ENCODE results near the gene PRPF31.
"Not testable (repeated sequence)": the region's sequence is repeated elsewhere in the genome, so short reads cannot be mapped to it uniquely, and the experiment has no call there.

The PRPF31 gene, protein sequence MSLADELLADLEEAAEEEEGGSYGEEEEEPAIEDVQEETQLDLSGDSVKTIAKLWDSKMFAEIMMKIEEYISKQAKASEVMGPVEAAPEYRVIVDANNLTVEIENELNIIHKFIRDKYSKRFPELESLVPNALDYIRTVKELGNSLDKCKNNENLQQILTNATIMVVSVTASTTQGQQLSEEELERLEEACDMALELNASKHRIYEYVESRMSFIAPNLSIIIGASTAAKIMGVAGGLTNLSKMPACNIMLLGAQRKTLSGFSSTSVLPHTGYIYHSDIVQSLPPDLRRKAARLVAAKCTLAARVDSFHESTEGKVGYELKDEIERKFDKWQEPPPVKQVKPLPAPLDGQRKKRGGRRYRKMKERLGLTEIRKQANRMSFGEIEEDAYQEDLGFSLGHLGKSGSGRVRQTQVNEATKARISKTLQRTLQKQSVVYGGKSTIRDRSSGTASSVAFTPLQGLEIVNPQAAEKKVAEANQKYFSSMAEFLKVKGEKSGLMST

DNA sequence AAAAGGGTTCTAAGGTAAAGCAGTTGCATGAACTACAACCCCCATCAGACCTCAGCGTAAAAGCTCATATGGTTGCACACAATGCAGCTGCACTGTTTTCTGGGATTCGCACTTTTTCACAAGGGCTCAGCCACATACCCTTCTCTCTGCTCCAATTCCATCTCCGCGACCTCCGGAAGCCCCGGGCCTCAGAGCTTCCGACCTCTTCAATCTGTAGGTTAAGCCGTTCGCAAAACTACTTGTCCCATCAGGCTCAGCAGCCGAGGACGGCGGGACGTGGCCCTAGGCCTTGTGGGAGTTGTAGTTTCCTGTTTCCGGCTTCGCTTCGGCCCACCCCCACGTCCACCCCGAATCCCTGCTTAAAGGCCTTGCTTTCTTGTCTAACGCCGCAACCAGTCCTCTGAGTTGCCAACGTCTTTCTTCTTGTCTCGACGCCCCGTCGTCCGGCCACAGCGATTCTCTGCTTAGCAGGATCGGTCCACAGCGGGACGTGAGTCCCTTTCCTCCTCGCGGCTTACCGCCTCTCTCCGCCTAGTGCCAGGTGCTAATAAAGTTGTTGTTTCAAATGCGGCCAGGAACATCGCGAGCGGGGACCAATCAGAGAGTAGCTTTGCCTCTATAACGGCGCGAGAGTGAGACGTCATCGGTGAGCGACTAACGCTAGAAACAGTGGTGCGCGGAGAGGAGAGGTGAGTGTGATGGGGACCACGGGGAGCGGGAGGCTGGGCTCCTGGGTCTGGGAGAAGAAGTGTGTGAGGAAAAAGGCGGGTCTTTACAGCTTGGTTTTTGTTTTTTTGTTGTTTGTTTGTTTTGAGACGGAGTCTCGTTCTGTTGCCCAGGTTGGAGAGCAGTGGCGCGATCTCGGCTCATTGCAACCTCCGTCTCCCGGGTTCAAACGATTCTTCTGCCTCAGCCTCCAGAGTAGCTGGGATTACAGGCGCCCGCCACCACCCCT, at the start of gene PRPF31, which contains the start of gene TFPT:
TSS of gene PRPF31 (plus strand) at position 646 of the 955 bp plus-strand sequence. CDS start 2,525 bp downstream, outside the sequence.
TSS of gene TFPT (minus strand) at position 549 of the 955 bp plus-strand sequence. CDS start at position 161, 388 bp downstream.
- peak; percentile 95 for DNase-seq

DNA sequence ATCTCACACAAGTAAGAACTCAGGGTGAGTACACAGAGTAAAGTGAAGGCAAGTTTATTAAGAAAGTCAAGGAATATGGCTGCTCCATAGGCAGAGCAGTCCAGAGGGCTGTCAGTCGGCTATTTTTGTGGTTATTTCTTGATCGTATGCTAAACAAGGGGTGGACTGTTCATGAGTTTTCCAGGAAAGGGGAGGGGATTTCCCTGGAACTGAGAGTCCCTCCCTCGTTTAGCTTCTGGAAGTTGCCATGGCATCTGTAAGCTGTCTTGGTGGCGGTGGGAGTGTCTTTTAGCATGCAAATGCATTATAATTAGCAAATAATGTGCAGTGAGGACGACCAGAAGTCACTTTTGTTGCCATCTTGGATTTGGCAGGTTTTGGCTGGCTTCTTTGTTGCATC, 46.1 kb upstream of the PRPF31 start:
- DNase-seq: no peak

DNA sequence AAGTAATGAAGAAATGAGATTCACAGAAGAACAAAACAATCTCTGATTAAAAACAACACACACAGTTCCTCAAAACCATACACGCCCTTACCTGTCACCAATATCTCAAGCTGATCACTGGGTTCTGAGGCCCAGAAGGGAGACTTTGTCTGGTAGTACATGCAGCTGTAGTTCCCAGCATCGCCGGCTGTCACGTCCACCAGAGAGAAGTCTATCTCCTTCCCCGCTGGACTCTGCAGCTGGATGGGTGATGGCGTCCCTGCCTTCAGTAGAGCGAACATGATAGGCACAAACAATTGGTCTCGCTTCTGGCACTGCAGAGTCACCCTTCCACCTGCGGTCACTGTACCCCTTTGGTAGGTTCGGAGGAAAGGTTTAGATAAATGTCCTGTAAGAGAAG, 41.7 kb upstream of the PRPF31 start:
- no peak for DNase-seq

DNA sequence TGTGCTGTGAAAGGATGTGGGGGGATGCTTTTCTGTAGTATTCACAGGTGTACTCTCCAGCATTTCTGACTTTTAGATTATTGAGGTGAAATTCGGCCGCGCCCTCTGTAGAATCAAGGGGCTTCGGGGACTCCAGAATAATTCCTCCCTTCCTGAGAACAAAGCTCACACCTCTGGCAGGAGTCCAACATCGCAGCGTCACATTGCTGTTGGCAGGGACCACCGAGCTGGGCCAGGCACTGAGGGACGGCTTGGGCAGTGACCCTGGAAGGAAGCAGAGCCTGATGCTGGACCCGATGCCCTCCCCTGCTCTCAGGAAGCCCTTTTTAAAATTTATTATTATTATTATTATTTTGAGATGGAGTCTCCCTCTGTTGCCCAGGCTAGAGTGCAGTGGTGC, 40.7 kb upstream of the PRPF31 start:
- no peak for DNase-seq

DNA sequence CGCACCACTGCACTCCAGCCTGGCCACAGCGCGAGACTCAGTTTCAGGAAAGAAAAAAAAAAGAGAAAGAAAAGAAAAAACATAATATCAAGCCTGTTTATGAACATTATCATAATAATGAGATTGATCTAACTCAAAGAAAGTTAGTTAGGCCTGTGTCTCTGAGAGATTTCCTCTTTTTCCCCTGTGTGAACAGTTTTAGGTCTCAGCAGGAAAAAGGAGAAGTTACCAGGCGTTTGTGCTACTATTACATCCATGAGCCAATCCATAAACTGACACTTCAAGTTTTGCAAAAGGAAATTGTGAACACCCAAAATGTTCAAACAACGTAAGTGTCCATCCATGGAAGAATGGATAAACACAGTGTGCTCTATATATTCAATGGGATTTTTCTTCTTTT, 38.2 kb upstream of the PRPF31 start:
- DNase-seq: no peak

DNA sequence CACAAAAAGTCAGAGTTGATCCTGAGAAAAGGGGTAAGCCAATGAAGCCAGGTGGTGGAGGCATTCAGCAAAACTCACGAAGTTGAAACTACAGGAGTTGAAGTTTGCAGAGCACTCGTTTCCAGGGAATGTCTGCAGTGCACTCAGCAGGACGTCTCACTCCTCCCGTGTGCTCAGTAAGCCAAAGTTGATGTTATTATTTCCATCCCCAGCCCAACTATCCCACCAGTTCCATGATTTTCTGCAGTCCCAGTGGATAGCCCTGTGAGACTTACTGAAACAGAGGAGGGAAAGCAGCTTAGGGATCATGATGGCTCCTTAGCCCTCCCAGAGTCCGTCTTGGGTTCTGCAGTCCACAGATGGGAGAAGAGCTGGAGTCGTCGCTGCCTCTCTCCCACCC, 34.5 kb upstream of the PRPF31 start, which contains the start of gene TARM1:
TSS of gene TARM1 (minus strand) at position 334 of the 400 bp plus-strand sequence. CDS start at position 309, 25 bp downstream.
- no peak for DNase-seq

DNA sequence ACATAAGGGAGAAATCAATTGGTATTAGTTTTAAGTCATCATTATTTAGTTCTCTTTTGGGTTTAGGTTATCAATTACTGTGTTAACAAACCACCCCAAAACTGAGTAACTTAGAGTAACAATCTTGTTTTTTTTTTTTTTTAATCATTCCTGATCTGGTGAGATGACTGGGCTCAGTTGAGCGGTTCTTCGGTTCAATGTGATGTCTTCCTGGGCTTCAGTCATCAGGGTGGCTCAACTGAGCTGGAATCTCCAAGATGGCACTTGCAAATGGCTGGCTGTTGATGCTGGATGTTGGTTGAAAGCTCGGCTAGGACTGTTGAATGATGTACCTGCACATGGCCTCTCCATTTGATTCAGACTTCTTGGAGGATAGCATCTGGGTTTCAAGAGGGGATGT, 31.1 kb upstream of the PRPF31 start:
- DNase-seq: no peak

DNA sequence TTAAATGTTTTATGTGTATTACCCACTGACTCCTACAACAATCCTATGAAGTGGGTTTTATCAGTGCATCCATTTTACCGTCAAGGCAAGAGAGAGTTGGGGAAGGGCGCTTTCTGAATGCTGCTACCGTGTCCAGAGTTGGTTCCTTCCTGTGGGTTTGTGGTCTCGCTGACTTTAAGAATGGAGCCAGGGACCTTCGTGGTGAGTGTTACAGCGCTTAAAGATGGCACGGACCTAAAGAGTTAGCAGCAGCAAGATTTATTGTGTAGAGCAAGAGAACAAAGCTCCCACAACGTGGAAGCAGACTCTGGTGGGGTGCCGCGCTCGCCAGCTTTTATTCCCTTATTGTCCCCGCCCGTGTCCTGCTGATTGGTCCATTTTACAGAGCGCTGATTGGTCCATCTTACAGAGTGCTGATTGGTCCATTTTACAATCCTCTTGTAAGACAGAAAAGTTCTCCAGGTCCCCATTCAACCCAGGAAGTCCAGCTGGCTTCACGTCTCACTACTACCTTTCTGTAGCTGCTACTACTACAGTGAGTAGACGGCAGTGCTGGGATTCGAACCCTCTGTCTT, 21.0 kb upstream of the PRPF31 start:
- no peak for DNase-seq

DNA sequence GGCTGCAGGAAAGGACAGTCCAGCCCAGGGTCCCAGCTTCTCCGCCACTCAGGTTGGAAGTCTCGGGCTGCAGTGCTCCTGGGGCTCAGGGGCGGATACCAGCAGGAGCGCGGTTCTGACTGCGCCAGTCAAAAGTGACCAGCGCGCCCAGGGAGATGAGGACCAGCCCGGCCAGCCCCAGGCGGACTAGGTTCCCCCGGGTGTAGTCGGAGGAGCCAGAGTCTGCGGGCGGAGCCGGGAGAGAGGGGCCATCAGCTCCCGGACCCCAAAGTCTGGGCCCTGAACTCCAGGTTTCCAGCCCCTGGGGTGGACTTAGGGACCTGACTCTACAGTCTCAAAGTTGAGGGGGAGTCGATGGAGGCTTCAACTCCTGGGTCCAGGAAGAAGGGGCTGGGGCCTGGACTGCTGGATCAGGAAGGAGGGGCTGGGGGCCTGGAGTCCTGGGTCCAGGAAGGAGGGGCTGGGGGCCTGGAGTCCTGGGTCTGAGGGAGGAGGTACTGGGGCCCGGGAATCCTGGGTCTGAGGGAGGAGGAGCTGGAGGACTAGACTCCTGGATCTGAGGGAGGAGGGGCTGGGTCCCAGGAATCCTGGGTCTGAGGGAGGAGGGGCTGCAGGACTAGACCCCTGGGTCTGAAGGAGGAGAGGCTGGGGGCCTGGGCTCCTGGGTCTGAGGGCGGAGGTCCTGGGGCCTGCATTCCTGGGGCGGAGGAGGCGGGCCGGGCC, 20.3 kb upstream of the PRPF31 start:
- no peak for DNase-seq

DNA sequence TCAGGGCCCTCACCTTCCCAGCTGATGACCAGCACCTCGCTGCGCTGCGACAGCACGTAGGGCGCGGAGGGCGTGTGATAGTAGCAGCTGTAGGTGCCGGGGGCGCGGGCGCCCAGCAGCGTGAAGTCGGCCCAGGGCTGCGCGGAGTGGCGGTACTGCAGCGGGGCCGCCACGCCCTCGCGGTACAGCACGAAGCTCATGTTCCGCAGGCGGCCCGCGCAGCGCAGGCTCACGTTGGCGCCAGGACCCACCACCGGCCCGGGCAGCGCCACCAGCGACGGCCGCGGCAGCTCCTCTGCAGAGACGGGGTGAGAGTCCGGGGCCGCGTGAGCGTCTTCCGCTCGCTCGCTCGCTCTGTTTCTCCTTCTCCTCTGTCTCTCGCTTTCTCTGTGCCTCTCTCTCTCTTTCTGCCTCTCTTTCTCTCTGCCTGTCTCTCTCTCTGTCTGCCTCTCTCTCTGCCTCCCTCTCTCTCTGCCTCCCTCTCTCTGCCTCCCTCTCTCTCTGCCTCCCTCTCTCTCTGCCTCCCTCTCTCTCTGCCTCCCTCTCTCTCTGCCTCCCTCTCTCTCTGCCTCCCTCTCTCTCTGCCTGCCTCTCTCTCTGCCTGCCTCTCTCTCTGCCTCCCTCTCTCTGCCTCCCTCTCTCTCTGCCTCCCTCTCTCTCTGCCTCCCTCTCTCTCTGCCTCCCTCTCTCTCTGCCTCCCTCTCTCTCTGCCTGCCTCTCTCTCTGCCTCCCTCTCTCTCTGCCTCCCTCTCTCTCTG, 19.5 kb upstream of the PRPF31 start:
- peak; percentile 6 for DNase-seq

DNA sequence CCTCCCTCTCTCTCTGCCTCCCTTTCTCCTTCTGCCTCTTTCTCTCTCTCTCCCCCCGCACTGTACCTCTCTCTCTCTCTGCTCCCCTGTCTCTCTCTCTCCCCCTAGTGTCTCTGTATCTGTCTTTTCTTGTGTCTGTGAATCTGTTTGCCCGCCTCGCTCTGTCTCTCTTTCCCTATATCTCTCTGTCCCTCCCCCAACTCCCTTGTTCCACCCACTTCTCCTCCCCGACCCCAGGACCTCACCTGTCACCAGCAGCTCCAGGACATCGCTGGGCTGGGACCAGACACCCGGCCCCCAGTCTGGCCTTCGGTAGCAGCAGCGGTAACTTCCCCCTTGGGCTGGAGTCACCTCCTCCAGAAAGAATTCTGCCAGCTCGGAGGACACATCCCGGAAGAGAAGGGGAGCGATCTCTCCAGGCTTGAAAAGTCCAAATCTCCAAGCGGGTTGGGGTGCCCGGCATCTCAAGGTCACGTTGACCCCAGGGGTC, 18.9 kb upstream of the PRPF31 start:
- DNase-seq: peak; percentile 19

DNA sequence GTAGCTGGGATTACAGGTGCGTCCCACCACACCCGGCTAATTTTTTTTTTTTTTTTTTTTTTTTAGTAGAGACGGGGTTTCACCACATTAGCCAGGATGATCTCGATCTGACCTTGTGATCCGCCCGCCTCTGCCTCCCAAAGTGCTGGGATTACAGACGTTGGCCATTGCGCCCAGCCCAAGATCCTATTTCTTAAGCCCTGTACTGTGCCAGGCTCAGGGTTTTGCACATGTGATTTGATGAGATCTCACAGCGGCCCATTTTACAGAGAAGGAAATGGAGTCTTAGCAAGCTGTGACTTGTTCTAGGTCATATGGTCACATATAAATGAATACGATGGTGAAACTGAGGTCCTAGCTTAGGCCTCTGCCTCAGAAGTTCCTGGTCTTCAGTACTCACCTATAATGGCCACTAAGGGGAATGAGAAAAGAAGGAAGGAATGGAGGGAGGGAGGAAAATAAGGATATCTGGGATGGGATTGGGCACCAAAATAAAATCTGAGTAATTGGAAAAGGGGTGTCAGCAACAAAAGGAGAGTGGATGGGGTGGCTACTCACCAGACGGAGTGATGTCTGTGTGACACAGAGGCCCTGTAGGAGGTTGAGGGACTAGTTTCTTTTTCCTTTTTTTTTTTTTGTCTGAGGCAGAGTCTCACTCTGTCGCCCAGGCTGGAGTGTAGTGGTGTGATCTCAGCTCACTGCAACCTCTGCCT, 16.2 kb upstream of the PRPF31 start:
- no peak for DNase-seq

DNA sequence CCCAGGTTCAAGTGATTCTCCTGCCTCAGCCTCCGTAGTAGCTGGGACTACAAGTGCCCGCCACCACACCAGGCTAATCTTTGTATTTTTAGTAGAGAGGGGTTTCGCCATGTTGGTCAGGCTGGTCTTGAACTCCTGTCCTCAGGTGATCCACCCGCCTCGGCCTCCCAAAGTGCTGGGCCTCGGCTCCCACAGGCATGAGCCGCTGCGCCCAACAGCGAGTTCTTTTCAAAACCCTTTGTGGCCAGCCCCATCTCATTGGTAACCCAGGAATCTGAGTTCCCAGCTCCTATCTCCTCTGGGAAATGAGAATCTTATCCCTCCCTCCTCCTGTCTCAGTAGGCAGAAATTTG, 15.7 kb upstream of the PRPF31 start:
- not testable (repeated sequence) for DNase-seq

DNA sequence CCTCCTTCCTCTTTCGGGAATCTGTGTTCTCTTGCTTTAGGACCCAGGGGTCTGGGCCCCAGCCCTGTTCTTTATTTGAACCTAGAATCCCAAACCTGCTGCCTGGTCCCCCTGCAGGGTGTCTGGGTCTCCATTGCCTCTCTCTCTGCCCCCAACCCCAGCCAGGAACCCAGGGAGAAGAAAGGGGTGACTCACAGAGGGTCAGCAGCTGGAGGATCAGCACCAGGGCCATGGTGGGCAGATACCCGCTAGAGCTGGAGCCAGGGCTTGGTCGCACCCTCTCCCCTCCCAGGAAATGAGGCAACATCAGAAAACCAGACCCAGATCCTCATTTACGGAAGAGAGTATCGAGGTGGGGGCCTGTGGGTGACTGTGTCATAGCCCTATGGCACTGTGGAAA, 15.0 kb upstream of the PRPF31 start, which contains the start of gene OSCAR:
TSS of gene OSCAR (minus strand) at position 243 of the 400 bp plus-strand sequence. CDS start at position 232, 11 bp downstream.
- no peak for DNase-seq

DNA sequence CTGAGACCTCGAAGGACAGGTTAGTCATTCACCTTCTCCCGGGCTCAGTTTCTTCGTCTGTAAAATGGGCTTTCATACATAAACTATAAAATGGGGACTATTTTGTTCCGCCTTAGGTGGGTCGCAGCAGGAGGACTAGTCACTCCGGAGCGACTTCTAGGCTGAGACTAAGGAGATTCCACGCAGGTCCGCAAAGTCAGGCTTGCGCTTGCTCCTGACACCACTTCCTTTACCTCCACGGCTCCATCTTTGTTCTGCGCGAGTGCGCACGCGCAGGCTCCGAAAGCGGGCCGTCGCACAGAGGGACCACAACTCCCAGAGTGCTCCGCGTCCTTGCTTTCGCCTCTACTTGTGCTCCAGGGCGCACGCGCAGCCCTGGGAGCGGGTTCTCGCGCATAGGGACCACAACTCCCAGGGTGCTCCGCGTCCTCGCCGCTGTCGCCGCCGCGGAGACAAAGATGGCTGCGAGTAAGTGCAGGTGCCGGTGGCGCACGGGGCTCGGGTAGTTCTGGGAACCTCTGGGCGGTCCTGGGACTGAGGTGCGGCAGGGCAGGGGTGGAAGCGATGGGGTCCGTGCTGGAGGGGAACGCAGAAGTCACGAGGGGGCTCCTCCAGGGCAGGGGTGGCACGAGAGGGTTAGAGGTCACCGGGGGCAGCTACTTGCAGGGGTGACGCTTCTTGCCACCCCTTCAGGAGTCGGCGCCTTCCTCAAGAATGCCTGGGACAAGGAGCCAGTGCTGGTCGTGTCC, 13.0 kb upstream of the PRPF31 start, which contains the start of gene NDUFA3:
TSS of gene NDUFA3 (plus strand) at position 435 of the 749 bp plus-strand sequence. CDS start at position 459, 24 bp downstream.
- peak; percentile 97 for DNase-seq

DNA sequence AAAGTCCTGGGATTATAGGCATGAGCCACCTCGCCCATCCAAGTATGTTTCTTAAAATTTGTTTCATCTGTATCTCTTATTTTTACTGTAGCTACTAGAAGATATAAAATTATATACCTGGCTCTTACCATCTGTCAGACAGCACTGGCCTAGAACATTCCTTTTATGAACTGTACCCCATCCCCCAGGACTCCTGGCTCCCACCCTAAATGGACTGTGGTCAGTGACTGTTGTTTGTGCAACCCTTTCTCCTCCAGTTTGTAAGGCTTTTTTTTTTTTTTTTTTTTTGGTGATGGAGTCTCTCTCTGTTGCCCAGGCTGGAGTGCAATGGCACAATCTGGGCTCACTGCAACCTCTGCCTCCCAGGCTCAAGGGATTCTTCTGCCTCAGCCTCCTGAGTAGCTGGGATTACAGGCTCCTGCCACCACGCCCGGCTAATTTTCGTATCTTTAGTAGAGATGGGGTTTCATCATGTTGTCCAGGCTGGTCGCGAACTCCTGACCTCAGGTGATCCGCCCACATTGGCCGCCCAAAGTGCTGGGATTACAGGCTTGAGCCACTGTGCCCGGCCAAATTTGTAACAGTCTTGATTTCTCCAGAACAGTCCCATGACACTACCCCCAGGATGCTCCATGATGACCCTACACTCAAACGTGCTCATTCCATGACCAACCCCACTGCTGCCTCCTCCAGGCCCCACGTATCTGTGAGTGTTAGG, 10.4 kb upstream of the PRPF31 start:
- no peak for DNase-seq

DNA sequence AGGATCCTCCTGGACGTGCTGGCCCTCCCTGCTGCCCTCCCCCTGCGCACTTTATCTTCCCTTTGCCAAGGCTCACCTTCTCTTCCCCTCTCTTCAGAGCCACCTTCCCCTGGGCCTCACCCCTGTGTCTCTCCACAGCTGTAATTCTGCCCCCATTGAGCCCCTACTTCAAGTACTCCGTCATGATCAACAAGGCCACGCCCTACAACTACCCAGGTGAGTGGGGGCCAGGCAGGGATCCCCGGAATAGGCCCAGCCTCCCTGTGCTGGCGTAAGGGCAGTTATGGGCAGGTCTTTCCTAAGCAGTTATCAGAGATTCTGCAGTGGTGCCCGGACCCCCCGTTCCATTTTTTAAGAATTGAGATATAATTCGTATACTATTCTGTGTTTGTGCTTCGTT, 9.8 kb upstream of the PRPF31 start:
- no peak for DNase-seq

DNA sequence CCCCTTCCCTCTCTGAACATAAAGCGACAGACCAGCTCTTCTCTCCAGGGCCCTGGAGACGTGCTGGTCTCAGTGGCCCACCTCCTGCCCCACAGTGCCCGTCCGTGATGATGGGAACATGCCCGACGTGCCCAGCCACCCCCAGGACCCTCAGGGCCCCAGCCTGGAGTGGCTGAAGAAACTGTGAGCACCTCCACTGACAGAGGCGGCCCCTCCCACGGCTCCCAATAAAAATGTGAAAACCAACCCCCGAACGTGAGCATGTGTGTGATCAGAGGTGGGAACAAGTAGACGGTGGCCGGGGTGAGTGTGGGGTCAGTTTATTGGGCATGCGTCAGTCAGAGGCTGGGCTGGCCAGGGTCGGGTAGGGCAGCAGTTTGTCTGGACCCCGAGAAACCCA, 8.8 kb upstream of the PRPF31 start:
- no peak for DNase-seq
